GM18868 (cell line): ENCODE data around the gene LIPC.

Experiments used
- ATAC-seq: cut with Tn5 transposase; IDR thresholded peaks from one replicate; pipeline ENCODE4 v1.9.1; 2021; ENCODE audit warnings: mild to moderate bottlenecking, moderate library complexity; ENCODE audit not compliant: unreplicated experiment

The LIPC gene

DNA sequence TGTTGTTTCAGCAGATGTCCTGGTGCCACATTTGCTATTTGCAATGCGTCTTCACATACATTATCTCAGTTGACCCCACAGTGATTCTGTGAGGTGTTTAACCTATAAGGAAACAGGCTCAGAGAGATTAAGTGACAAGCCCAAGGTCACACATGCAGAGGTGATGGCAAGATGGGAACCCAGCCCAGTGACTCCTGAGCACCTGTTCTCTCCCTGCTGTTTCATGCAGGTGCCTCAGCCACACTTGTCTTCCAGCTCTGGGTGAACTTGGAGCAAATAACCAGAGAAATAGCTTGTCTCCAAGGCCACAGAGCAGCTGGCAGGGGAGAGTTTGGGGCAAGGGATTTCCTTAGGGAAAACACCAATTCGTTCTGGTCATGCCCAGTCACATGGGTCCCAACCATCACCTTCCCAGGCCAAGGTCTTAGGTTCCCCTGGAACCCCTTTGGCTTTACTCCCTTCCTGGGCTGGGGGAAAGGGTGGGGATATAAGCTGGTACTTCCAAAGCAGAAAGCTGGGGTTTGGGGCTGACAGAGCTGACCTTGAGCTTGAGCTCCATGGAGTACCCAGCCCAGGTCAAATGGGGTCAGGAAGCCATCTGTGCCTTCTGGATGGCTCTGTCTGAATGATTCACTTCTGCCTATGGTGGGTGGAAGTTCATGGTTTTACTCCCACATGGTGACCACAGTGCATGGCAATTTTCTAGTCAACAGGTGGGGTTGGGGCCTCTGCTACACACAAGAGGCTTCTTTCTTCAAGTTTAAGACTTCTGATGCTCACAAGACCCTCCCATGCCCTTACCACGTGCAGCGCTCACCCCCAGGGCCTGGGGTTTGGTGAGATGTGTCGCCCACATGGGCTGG lies 22.4 kb downstream of the LIPC start:
- no peak for ATAC-seq

DNA sequence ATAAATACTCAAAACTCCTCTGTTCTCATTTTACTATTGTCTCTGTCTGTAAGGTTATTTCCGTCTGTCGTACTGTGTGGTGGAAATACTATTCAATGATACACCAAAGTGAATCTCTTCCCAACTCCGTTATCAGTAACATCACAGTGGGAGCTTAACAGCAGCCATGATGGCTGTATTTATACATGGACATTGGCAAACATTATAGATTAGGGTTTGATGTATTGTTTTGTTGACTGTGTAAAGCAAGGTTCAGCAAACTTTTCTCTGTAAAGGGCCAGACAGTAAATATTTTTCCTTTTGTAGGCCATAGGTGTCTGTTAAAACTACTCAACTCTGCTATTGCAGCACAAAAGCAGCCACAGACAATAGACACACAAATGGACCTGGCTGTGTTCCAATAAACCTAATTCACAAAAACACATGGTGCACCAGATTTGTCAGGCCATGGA lies 23.2 kb downstream of the LIPC start:
- no peak for ATAC-seq

DNA sequence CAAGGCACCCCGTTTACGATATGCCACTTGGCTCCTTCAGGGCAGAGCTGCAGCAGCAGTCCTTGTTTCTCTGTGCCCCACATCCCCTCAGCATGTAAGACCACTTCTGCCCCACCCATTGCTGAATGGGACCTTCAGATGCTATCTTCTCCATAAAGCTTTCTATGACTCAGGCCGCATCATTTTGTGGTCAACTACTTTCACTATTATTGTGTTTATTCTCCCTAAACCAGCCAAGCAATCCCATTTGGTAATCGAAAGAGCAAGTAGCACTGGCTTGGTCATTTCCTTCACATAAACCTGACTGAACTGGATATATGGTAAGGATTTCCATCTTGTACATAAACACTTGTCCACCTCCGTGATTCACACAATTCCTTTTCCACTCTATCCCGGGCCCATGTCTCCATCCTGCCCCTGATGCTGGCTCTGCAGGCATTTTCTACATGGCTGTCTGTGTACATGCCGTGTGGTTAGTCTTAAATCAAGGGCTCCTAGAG lies 25.7 kb downstream of the LIPC start:
- ATAC-seq: peak; percentile 81

DNA sequence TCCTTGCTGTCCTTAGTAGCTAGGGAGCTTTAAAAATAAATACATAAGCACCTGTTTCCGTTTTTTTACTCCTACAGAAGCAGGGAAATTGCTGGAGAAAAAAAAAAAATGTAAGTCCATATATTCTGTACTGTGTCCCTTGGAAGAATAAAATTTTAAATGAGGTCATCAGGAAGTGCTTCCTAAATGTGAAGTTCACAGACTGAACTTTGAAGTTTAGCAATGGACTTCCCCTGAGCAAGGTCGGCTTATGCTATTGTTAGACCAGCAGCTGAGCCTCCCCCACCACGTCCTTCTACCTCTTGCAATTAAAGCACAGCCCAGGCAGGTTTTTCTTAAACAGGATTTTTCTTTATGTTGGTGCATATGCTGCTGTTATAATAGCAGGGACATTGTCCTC lies 26.3 kb downstream of the LIPC start:
- peak; percentile 30 for ATAC-seq

DNA sequence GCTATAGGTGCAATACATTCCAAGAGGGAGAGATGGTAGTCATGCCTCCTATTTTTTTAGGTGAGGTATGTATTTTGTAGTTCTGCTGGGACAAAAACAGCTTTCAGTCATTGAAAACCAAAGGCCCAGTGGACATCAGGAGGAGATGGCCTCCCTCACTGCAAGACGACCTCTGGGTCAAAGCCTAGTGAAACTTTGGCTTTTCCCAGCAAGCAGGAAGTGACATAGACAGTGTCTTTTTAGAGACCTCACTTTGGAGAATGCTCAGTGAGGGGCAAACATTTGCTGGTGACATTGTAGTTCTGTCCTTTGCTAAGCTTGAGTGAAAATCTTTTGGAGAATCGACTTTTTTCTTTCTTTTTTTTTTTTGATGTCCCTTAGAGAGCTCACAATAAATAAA lies 27.3 kb downstream of the LIPC start:
- no peak for ATAC-seq

DNA sequence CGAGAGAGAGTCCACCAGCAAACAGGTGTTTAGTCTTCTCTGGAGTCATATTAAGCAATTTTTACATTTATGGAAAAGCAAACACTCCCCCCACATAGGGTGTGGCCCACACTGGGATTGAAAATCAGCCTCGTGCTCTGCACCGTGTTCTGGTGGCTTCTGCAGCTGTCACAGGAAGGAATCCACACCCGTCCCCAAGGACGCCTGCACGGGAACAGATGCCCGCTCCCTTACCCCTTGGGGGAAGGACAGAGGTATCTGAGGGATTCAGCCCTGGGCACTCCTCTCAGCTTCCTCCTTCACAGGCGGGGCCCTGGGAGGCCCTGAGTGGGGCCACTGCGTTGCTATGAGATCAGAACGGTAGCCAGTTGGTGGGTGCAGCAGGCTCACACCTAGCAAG lies 27.8 kb downstream of the LIPC start:
- ATAC-seq: no peak

DNA sequence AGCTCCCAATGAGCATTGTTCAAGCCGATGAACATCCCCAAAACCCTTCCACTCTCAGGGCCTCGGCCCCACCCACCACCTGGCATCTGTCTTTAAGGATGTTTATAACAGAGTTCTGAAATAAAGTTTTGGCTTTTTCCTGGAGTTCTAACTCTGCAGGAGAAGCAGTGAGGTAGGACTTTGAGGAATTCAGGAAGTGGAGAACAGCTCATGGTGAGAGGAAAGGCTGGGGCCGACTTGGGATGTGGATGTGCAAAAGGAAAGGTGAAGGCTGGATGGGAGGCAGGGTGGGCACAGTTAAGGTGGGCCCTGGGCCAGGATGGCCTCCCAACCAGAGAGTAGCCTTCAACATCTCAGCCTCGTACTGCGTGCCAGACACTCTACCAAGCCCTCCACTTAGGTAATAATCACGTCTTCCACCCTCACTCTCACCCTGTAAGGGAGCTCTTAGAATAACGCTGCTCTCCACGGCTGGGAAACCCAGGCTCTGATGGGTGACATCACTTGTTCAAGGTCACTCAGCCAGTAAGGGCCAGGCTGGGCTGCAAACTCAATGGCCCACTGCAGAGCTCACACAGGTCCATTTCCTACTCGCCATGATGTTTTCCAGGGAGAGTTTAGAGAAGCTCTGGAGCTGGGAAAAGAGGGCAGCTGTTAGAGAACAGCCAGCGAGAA lies 28.5 kb downstream of the LIPC start:
- no peak for ATAC-seq

DNA sequence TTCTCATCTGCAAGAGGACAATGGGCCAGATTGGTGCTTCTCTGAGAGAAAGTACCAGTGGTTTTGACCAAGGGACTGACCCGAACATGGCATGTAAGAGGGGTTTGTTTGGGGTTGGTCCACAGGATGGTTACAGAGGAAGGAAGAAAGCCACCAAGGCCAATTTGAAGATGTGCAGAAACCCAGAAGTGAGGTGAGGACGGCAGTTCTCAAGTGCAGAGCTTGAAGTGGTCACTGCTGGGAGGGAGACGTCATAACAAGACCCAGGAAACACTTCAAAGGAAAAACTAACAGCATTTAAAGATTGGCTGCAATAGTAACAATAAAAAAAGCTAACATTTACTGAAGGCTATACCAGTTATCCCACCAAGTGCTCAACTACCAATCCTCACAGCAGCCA lies 29.1 kb downstream of the LIPC start:
- ATAC-seq: no peak

DNA sequence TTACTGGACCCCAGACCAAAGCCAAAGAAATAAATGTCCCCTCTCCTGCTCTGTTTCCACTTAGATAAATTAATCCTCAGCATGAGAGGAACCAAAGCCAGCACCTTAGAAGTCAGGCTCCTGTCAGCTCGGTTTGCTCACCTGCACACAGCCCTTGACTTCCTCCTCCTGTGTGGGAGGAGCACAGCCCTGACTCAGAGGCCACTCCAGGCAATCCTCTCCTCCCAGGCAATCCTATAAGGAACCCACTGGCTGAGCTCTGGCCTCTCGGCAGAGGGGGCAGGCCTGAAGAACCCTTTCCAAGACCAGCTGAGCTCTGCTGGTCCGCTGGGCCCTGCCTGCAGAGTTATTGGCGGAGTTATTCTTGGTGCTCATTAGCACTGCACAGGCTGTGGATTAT lies 30.8 kb downstream of the LIPC start:
- no peak for ATAC-seq

DNA sequence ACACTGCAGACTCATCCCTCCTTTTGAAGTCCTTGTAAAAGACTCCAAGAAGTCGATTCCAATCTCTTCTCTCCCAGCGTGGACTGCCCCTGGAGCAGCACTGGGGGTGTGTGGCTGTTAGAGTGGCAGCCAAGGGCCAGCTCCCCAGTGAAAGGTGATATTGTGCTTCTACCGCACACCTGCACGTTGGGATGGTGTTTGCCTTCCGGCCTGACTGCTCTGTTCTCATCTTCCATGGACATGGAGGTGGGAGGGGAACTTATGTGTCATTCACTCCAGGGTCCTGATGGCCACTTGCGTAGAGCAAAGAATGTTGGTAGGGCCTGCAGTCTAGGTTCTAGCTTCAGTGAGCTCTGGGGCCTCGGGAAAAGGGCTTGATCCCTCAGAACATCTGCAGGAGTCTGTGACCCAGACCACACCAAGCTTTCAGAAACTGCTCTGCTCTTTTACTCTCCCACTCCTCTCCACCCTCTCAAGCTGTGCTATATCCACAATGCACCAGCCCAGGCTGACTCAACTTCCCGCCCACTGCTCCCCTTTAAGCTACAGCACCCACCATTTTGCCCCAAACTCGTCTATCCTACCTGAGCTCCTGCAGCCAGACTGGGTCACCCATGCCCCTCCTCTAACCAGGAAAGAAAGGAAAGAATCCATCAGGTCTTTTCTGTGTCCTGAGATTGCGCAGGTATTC lies 31.3 kb downstream of the LIPC start:
- ATAC-seq: no peak

DNA sequence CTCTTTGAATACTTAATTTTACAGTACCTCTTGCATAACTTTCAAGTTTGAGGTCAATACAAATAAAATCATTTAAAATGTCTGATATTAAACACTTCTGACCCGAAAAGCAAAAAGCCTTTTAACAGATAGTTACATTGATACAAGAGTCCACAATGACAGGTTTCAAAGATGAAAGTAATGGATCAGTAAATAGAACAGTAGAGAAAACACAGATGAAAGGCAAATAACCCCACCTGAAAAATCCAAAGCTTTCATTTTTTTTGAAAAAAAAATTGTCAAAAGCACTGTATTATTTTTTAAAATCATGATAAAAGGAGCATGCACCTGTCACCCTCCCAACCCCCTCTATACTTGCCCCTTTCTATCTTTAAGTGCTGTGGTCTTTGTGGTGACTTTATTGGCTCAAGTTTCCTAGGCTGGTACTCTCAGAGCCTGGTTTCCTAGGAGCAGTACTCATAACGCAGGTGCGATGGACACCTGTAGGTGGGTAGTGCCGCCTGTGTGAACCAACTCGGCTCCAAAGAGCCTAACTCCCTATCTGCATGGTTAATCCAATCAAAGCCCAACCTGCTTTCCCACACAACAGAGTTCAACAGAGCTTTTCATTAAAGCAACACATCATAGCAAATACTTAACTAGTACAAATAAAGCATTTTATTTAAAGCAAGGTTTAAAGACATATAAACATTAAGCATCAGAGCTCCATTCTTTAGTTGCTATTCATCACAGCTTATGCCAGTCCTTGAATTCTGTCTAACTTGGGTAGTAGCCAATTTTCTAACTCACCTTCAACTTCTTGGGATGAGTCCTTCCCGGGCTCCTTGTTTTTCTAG lies 32.2 kb downstream of the LIPC start:
- ATAC-seq: no peak

DNA sequence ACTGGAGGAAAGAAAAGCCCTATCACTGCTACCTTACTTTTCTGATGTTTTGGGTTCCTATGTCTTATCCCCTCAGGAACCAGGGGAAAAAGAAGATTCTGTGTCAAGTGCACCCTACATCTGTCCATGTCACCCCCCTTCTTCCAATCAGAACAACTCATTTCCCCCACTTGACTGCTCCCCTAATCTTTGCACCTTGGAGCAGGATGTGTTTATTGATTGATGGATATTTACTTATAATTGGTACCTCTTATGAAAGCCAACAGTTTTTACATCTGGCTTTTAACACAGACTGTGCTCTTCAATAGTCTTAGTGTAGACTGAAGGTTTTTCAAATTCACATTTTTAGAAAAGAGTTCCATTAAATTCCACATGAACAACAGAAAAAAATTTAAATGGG lies 33.3 kb downstream of the LIPC start:
- ATAC-seq: no peak

DNA sequence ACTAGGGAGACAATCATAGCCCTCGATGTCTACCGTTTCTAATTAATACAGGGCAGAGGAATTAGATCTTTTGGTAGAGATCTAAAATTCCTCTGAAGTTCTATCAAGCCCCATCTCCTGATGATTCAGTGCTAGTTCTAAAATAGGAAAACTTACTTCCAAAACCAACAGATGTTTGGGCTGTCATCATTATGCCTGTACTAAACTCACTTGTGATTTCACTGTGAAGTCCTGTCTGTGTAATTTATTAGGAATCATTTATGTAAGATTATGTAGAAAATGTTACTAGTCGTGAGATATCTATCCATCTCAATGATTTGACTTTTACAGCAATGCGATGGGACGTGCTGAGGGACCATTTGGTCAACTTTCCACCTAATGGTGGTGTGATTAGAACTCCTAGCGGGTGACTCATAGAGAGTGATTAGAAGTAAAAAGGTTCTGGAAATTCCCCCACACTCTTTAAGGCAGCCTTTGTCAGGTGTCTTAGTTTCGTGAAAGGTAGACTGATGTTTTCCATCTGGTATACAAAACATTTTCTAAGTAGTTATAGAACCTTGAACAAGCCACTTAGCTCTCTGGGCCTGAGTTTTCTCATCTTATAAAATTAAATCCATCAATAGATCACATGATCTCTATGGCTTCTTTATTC lies 34.2 kb downstream of the LIPC start:
- no peak for ATAC-seq

DNA sequence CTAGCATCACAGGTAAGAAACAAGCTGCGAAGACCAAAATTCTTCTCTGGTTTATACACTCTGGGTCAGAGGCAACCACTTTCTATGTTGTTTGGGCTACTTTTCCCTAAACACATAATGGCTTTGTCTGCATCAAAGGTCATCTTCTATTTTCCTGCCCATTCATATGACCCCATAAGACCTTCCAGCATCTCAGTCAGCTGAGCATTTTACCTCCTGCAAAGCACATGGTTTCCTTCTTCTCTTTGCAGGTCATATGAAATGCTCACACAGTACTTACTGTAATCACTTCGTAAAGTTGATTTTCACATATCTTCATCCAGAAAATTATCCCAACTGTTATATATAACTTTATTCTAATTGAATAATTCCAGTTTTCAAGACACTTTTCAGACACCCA lies 34.8 kb downstream of the LIPC start:
- ATAC-seq: no peak

DNA sequence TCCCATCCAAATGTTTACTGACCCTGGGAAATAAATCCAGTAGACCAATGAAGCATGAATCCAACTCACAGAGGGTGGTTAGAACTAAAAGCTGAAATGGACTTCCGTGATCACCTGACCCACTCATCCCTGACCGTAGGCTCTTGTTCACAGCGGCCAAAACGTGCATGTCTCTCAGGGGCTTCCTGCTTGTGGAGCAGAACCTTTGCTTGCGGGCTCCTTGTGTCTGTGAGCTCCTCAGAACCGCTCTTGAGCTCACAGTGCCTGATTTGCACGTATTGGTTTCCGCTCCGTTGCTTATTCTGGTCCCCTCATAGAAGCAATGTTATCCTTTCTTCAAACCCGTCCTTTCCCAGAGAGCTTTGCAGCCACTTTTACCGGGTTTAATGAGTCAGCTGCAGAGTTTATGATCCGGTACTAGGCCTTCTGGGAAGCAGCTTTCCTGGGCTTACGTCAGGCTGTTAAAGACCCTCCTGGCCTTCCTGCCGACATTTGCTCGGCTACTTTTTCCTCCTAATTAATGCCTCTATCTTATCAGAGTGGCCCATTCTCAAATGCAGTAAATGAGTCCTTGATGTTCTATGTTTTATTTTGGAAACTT lies 35.4 kb downstream of the LIPC start:
- ATAC-seq: no peak

DNA sequence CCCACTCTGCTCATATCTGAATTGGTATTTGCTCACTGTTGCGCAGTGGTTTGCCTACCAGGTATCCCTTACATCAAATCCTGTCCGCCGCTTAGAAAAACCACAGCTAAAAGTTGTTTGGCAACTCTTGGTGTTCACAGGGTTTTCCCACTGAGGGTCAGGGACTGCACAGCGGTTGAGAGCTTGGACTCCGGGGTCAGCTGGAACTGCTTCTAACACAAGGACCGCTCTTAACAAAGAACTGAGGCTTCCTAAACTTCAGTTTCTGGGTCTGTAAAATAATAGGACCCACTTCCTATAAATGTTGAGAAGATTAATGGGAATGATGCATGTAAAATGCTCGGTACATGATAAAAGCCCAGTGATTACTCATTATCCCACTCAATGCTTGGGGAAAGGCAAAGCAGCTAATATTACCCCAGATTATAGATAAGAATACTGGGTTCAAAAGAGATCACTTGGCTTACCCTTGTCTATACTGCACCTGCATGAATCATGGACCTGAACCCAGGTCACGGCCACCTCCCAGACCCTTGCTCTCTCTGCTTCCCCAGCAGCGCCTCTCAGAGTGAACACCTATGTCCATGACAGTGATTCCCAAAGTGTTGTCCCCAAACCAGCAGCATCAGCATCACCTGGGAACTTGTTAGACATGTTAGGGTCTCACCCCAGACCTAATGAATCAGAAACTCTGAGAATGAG lies 36.1 kb downstream of the LIPC start:
- no peak for ATAC-seq

DNA sequence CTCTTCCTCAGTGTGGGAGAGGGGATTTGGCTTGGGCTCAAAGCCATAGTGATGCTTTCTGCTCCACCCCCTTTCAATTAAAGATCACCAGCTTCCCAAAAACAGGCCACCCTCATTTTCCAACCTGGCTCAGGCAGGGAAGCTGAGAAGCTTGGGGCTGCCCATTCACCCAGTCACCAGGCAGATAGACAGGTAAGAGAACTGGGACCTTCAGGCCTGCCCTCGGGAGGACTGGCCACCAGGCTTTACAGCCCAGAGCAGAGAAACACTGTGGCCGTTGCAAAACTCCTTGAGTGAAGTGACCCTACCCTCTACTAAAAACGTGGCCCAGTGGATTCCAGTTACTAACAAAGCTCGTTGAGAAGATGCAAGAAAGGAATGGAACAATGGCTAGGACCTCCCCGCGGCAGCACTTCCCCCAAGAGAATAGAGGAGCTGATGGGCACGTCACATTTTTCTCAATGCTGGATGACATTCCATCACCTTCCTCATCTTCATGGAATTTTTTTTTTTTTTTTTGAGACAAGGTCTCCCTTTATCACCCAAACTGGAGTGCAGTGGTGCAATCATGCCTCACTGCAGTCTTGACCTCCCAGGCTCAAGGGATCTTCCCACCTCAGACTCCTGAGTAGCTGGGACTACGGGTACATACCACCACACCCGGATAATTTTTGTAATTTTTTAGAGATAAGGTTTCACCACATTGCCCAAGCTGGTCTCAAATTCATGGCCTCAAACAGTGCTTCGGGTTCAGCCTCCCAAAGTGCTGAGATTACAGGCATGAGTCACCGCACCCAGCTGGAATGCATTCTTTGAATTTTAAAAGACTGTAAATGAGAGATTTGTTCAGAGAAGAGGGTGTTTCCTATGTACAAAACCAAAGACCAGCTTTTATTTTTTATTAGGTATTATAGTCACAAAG lies 37.9 kb downstream of the LIPC start:
- no peak for ATAC-seq

DNA sequence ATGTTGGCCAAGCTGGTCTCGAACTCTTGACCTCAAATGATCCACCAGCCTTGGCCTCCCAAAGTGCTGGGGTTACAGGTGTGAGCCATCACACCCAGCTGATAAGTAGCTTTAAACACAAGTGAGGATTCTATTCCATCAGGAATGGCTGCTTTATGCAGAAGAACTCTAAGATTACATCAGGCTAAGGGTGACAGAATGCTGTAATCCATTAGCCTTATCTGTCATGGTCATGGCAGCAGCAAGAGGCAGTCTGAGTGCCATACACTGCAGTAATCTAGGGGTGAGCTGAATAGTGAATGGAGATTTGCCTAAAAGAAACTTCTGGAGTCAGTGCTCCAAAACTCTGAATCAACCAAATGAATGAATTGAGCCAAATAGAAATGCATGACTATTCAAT lies 39.6 kb downstream of the LIPC start:
- ATAC-seq: no peak
